ENCODE measurements around the gene HOXA5. TPM values are rescaled to one million over a fixed set of nuclear protein-coding genes. Genes with fewer than 3 reads are reported as not detected.
A peak's percentile ranks its signal among the peaks of the same experiment; 100 is the strongest.

Gene HOXA5
- total RNA-seq, 2 experiments from 2014 or later: not detected

DNA sequence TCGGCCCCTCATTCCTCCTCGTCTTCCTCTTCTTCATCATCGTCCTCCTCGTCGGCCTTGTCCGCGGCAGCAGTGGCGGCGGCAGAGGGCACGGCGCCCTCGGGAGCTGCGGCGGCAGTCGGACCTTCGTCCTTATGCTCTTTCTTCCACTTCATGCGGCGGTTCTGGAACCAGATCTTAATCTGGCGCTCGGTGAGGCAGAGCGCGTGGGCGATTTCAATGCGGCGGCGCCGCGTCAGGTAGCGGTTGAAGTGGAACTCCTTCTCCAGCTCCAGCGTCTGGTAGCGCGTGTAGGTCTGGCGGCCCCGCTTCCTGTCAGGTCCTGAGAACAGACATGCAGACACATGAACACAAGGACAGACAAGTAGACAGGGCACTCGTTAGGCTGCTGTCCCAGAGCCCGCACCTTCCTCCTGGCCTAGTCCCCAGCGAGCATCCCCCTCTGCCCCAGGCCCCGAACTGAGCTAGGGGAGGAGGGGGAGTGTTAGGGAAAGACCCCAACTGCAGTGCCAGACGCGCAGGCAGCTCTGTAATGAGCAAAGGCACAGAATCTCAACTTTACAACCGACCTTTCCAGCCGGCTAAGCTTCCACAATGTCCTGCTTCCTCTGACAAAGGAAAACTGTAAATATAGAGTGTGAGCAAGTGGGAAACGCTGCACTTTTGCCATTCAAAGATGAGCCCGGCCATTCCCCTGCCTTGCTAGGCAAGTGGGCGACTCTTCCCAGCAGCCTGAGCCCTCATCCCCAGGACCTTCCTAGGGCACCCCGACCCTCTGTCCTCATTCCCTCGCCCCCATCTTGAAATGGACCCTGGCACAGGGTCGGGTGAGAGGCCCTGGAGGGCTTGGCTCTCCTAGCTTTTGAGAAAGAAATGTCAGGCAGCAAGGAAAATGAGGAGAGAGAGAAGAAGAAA lies 11.7 kb upstream of the HOXA5 start:
- H3K36me3 Mint-ChIP-seq (ENCODE audit: low read depth): no peaks in the 10 kb centered on the region
- H3K27me3 Mint-ChIP-seq (ENCODE audit: low read depth): peaks cover 92% of the 10 kb centered on the region

DNA sequence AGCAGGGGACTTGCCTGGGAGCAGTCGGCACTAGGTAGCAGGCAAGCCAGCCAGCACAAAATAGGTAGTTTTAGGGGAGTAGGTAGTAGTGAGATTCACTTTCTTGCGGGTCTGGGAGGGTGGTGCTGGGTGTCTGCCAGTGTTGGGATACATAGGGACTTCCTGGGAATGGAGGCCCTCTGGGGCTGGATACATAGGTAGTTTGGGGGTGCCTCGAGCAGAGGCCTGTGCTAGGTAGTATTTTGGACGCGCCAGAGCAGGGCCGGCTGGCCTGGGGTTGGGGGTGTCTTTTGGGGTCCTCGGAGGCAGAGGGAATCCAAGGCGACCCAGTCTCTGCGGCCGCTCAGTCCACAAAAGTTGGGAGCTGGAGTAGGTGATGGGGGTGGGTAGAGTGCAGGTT lies 10.9 kb upstream of the HOXA5 start:
- H3K9me3 Mint-ChIP-seq: no peaks in the 10 kb centered on the region
- intact Hi-C loops (cut with micrococcal nuclease): loop anchor here (5.0 to 10.0 kb wide), 4 partner anchors 33 to 1292 kb away; partner anchors contain the start of genes EVX1, HOXA11 and SNX10
- CTCF ChIA-PET: interaction anchor here (0.9 to 1.6 kb wide), 4 partner anchors 17 to 467 kb away, joined by 3 read pairs; no protein-coding TSS in a partner anchor
- peaks cover 43% of the 10 kb centered on the region for H3K4me1 Mint-ChIP-seq (ENCODE audit: low read depth)
- no peak for DNase-seq
- H3K27ac Mint-ChIP-seq: peak overlapping the region; percentile 41
- peaks cover 90% of the 10 kb centered on the region for H3K27me3 Mint-ChIP-seq (ENCODE audit: low read depth)
- no peaks in the 10 kb centered on the region for H3K36me3 Mint-ChIP-seq (ENCODE audit: low read depth)
- H3K4me3 Mint-ChIP-seq: no peak overlapping the region

More for the DNA sequence above, 11.7 kb upstream of the HOXA5 start:
- Mint-ChIP-seq H3K9me3 (no peaks in the 10 kb centered on the region), H3K4me3 (peak overlapping the region; percentile 49), H3K4me1 (ENCODE audit: low read depth) (peaks cover 50% of the 10 kb centered on the region), H3K27ac (peak overlapping the region; percentile 41)
- CTCF ChIA-PET: interaction anchor here (1.0 kb wide), 2 partner anchors 17 to 24 kb away, joined by 3 read pairs; no protein-coding TSS in a partner anchor
- intact Hi-C loops (cut with micrococcal nuclease): loop anchor here (5.0 to 10.0 kb wide), 4 partner anchors 32 to 1293 kb away; partner anchors contain the start of genes EVX1, HOXA11 and SNX10
- DNase-seq: peak; percentile 52

DNA sequence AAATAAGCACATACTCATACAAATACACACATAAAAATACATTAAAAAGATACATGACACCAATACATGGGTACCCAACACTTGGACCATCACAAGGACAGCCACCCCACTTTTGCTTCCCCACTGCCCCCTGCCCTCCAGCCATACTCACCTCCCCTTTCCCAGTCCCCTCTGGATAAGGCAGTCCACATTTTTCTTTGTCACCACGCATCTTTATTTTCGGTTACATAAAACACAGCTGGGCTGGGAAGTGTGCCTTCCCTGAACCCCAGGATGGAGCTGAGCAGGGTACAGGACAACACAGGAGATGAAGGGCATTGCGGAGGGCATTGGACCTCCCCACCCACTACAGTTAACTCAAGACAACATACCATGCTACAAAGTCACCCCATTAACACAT lies 10.0 kb upstream of the HOXA5 start:
- Mint-ChIP-seq H3K4me3 (no peak overlapping the region), H3K4me1 (ENCODE audit: low read depth) (peaks cover 43% of the 10 kb centered on the region), H3K9me3 (no peaks in the 10 kb centered on the region), H3K36me3 (ENCODE audit: low read depth) (no peaks in the 10 kb centered on the region), H3K27ac (no peak overlapping the region), H3K27me3 (ENCODE audit: low read depth) (peaks cover 88% of the 10 kb centered on the region)
- DNase-seq: no peak
- intact Hi-C loops (cut with micrococcal nuclease): loop anchor here (5.0 to 10.0 kb wide), 4 partner anchors 34 to 1291 kb away; partner anchors contain the start of genes EVX1, HOXA11 and SNX10
- CTCF ChIA-PET: interaction anchor here (0.9 to 1.6 kb wide), 2 partner anchors 43 to 466 kb away, joined by 3 read pairs; no protein-coding TSS in a partner anchor

DNA sequence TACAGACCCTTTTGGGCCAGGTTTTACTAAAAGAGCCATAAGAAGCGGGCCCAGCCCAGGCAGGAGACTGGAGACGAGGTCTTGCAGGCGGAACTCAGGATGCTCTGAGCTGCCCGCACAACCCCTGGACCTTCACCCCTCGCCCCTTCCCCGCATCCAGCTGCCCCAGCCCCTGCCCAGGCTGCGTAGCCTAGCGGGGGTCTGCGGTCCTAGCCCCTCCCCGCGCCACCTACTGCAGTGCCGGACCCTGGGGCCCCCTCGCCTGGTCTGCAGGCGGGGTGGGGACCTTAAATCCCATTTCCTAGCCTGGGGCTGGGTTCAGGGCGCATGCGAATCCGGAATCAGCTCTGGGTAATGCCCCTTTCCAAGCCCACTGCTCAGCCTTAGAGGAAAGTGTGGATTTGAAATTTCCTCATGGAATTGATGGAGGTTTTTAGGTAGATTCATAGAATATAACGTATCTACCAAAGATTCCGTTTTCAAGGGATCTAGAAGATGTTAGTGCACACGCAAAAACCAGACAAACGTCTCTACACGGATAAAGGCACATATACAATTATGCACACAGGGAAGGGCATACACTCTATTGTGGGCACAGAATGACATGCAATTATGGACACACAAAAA lies 9.4 kb upstream of the HOXA5 start:
- H3K27me3 Mint-ChIP-seq (ENCODE audit: low read depth): peaks cover 89% of the 10 kb centered on the region
- intact Hi-C loops (cut with micrococcal nuclease): loop anchor here (5.0 to 10.0 kb wide), 4 partner anchors 34 to 1291 kb away; partner anchors contain the start of genes EVX1, HOXA11 and SNX10
- no peaks in the 10 kb centered on the region for H3K9me3 Mint-ChIP-seq
- no peak overlapping the region for H3K27ac Mint-ChIP-seq
- H3K4me3 Mint-ChIP-seq: no peak overlapping the region
- peaks cover 46% of the 10 kb centered on the region for H3K4me1 Mint-ChIP-seq (ENCODE audit: low read depth)
- CTCF ChIA-PET: interaction anchor here (1.1 to 1.6 kb wide), 2 partner anchors 8 to 466 kb away, joined by 3 read pairs; no protein-coding TSS in a partner anchor
- no peak for DNase-seq
- no peaks in the 10 kb centered on the region for H3K36me3 Mint-ChIP-seq (ENCODE audit: low read depth)

DNA sequence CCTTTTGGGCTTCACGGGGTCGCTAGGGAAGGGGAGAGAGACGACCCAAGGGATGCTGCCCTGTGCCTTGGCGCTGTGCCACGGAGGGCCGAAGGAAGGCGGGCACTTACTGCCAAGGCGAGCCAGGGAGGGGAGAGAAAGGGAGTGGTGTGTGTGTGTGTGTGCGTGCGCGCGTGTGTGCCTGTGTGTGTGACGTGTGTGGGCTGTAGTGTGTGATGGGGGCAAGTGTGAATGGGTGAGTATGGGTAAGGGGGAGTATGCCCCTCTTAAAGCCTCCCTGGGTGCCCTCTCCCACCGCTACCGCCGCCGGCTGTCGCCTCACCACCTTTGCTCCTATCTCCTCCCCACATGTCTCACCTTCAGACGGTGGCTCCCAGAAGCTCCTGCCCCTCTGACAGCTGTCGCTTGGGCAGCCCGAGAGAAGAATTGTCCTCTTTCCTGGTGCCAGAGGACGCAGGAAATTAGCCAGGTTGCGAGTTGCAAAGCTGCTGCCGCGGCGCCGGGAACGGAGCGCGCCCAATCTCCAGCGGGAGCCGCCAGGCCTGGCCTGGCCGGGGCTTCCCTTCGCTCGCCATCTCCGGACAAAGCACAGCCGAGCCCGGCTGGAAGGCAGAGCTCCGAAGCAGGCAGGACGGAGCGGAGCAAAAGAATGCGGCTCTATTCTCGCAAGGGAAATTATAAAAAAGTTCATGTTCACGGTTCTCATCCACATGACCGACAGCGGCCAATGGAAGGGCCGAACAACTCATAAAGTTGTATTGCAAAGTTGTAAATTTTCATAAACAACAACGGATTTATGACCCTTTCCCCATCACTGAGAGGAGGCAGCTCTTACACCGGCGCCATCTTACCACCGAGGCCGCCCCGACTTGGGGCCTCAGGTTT lies 8.7 kb upstream of the HOXA5 start, which contains the start of gene HOXA3:
Gene HOXA3 (minus strand): TSS at position 653 of the 885 bp plus-strand sequence. CDS start 41,943 bp downstream, outside the sequence.
- DNase-seq: no peak
- H3K36me3 Mint-ChIP-seq (ENCODE audit: low read depth): no peaks in the 10 kb centered on the region
- intact Hi-C loops (cut with micrococcal nuclease): loop anchor here (1.0 to 10.0 kb wide), 6 partner anchors 16 to 1290 kb away; partner anchors contain the start of genes EVX1, HOXA11 and SNX10
- H3K9me3 Mint-ChIP-seq: no peaks in the 10 kb centered on the region
- peaks cover 43% of the 10 kb centered on the region for H3K4me1 Mint-ChIP-seq (ENCODE audit: low read depth)
- CTCF ChIA-PET: interaction anchor here (1.1 to 3.4 kb wide), 4 partner anchors 9 to 297 kb away, joined by 3 to 16 read pairs (median 4); no protein-coding TSS in a partner anchor
- peaks cover 85% of the 10 kb centered on the region for H3K27me3 Mint-ChIP-seq (ENCODE audit: low read depth)
- peak within 1 kb of the TSS; percentile 64 for H3K4me3 Mint-ChIP-seq
- no peak within 1 kb of the TSS for H3K27ac Mint-ChIP-seq

- intact Hi-C loops (cut with micrococcal nuclease): loop anchor here (1.0 to 10.0 kb wide), 6 partner anchors 17 to 1289 kb away; partner anchors contain the start of genes EVX1, HOXA11 and SNX10
- CTCF ChIA-PET: interaction anchor here (1.1 to 3.4 kb wide), 8 partner anchors 9 to 459 kb away, joined by 3 to 16 read pairs (median 7); no protein-coding TSS in a partner anchor
- H3K9me3 Mint-ChIP-seq: no peaks in the 10 kb centered on the region
- H3K4me3 Mint-ChIP-seq: peak overlapping the region; percentile 64
- H3K36me3 Mint-ChIP-seq (ENCODE audit: low read depth): no peaks in the 10 kb centered on the region
- H3K27me3 Mint-ChIP-seq (ENCODE audit: low read depth): peaks cover 86% of the 10 kb centered on the region
- H3K4me1 Mint-ChIP-seq (ENCODE audit: low read depth): peaks cover 40% of the 10 kb centered on the region
- no peak overlapping the region for H3K27ac Mint-ChIP-seq
- no peak for DNase-seq
These were observed 8.0 kb upstream of the HOXA5 start for GRCh38 chr7:27151341-27151930.

DNA sequence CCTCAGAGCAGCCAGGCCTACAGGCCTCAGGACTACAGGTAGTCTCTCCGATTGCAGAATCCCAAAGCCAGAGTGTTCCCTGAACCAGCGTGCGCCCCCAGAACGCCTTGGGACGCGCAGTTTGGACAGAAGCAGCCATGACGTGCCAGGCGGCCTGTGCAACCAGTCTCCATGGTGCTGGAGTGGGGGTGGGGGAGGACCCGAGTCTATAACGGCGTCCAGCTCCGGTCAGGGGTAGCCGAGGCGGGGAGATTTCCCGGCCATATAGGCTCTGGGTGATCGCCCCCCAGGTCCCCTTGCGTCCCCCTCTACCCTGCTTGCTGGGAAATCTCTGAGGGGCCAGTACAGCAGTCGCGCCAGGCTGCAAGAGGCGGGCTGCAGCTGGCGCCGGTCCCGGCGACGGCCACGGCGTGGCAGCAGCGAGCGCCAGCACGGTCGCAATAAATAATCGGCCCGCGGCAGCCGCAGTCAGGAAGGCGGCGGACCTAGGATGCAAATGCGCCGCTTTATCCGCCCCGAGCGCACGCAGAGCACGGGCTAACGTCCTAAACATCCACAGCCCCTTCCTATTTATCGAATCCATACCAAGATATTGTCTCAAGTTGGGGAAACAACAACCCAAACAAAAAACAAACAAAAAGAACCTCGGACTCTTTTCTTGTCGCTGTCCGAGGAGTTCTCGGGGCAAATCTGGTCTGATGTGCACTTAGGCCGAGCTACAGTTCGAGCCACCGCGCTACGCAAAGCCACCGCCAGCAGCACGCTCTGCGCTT lies 7.3 kb upstream of the HOXA5 start:
- peak; percentile 67 for DNase-seq
- no peak overlapping the region for H3K27ac Mint-ChIP-seq
- H3K36me3 Mint-ChIP-seq (ENCODE audit: low read depth): no peaks in the 10 kb centered on the region
- CTCF ChIA-PET: interaction anchor here (0.6 to 3.4 kb wide), 16 partner anchors 8 to 470 kb away, joined by 3 to 16 read pairs (median 5); no protein-coding TSS in a partner anchor
- peaks cover 38% of the 10 kb centered on the region for H3K4me1 Mint-ChIP-seq (ENCODE audit: low read depth)
- intact Hi-C loops (cut with micrococcal nuclease): loop anchor here (1.0 to 10.0 kb wide), 7 partner anchors 16 to 1288 kb away; partner anchors contain the start of genes EVX1, HOXA11 and SNX10
- peaks cover 87% of the 10 kb centered on the region for H3K27me3 Mint-ChIP-seq (ENCODE audit: low read depth)
- no peaks in the 10 kb centered on the region for H3K9me3 Mint-ChIP-seq
- peak overlapping the region; percentile 64 for H3K4me3 Mint-ChIP-seq

DNA sequence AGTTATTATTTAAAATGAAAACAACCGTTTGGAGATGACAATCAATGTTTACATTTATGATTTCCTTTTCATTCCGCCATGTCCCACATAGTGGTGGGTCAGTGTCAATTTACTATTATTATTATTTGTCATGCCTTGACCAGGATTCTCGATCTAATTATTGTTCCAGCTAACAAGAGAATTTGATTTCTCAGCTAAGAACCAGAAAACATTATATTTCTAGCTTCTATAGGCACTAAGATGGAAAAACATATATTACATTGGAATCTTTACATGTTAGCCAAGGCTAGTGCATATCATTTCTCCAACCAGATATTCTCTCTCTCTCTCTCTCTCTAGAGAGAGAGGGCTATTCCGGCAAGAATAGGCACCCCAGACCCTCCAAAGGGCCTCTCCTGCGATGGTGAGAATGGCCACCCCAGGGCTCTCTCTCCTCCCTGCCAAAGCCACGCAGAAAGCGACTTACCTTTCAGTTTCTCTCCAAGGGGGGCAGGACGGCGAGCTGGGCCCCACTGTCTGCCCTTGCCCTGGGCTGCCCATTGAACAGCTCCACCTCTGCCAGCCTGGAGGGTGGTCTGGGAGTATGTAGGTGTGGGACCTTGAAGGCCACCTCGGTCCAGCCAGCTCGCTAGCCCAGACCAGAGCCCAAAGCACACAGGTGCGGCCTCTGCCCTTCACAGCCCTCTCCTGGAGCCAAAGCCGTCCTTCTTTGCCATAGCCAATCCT lies 6.5 kb upstream of the HOXA5 start:
- intact Hi-C loops (cut with micrococcal nuclease): loop anchor here (1.0 to 10.0 kb wide), 5 partner anchors 16 to 1288 kb away; partner anchors contain the start of genes EVX1, HOXA11 and SNX10
- peaks cover 85% of the 10 kb centered on the region for H3K27me3 Mint-ChIP-seq (ENCODE audit: low read depth)
- no peaks in the 10 kb centered on the region for H3K9me3 Mint-ChIP-seq
- DNase-seq: no peak
- CTCF ChIA-PET: interaction anchor here (0.6 to 3.4 kb wide), 21 partner anchors 9 to 647 kb away, joined by 3 to 16 read pairs (median 4); no protein-coding TSS in a partner anchor
- no peaks in the 10 kb centered on the region for H3K36me3 Mint-ChIP-seq (ENCODE audit: low read depth)
- H3K4me1 Mint-ChIP-seq (ENCODE audit: low read depth): peaks cover 31% of the 10 kb centered on the region
- no peak overlapping the region for H3K27ac Mint-ChIP-seq
- no peak overlapping the region for H3K4me3 Mint-ChIP-seq

DNA sequence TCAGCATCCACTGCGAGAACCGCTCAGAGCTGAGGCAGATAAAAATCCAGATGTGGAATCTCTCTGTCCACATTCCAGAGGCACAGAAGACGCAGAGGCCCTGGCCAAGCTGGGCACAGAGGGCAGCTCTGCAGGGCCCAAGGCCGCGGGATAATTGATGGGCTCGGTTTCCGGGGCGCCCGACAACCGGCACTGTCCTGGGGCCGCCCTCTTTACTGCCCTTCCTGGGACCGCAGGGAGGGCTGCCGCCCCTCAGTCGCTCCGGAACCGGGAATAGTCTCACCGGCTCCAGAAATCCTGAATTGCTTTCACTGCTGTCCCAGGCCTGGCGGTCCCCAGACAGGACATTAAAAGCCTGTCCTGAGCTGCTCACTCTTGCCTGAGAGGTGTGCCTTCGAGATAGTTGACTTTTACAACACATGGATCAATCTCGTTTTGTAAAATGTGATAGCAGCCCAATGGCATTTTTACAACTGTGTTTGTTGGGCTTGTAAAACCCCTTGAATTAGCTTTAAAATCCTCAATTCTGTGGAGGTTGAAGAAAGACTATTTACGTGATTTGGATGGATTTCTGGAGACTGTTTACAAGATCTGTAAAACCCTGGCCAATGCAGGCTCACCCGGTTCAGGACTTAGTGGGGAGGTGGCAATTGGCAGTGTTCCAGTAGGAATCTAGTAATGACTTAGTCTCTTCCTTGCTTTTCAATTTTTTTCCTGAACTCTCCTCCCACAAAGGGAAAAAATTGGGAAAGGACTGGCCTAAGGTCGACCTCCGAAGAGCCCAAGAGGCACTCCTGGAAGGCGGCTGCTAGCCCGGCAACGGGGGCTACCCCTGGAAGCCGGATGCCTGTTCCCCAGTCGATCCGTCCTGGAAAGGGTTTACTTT lies 5.5 kb upstream of the HOXA5 start:
- Mint-ChIP-seq H3K9me3 (no peaks in the 10 kb centered on the region), H3K27me3 (ENCODE audit: low read depth) (peaks cover 82% of the 10 kb centered on the region), H3K27ac (no peak overlapping the region), H3K4me3 (no peak overlapping the region), H3K4me1 (ENCODE audit: low read depth) (peaks cover 22% of the 10 kb centered on the region), H3K36me3 (ENCODE audit: low read depth) (no peaks in the 10 kb centered on the region)
- intact Hi-C loops (cut with micrococcal nuclease): no loop called here
- CTCF ChIA-PET: interaction anchor here (0.7 to 3.4 kb wide), 15 partner anchors 8 to 648 kb away, joined by 3 to 16 read pairs (median 5); partner anchors contain the start of gene HOXA7
- DNase-seq: no peak

Data from activated naive CD4-positive, alpha-beta T cell treated with anti-CD3 and anti-CD28 coated beads for 36 hours (primary cell).